BE2C (cell line): ENCODE measurements around the gene TNFRSF13B.

Experiments used
- DNase-seq: peaks from one replicate; pipeline ENCODE4 v3.0.0-alpha.2; 2020
- H3K27me3 ChIP-seq: fragments of 250-450 bp; sonication (Bioruptor Pico); 2 replicates; pipeline ENCODE4 v1.5.1; 2020; ENCODE audit warnings: mild to moderate bottlenecking
- H3K36me3 ChIP-seq: fragments of 250-450 bp; sonication (Bioruptor Pico); 2 replicates; pipeline ENCODE4 v1.5.1; 2020; ENCODE audit warnings: mild to moderate bottlenecking
- H3K4me1 ChIP-seq: fragments of 250-450 bp; sonication (Bioruptor Pico); 2 replicates; pipeline ENCODE4 v1.5.1; 2020
- H3K4me3 ChIP-seq: 2 replicates; pipeline ENCODE4 v1.5.1; 2011; ENCODE audit warnings: low read depth, low read length
- H3K9me3 ChIP-seq: fragments of 250-450 bp; sonication (Bioruptor Pico); 2 replicates; pipeline ENCODE4 v1.5.1; 2020
- TF ChIP-seq, protein P1 (sequence below): IDR thresholded peaks from 2 replicates; pipeline ENCODE4 v1.5.1; 2012; ENCODE audit warnings: mild to moderate bottlenecking, low read depth, low read length

Gene TNFRSF13B

DNA sequence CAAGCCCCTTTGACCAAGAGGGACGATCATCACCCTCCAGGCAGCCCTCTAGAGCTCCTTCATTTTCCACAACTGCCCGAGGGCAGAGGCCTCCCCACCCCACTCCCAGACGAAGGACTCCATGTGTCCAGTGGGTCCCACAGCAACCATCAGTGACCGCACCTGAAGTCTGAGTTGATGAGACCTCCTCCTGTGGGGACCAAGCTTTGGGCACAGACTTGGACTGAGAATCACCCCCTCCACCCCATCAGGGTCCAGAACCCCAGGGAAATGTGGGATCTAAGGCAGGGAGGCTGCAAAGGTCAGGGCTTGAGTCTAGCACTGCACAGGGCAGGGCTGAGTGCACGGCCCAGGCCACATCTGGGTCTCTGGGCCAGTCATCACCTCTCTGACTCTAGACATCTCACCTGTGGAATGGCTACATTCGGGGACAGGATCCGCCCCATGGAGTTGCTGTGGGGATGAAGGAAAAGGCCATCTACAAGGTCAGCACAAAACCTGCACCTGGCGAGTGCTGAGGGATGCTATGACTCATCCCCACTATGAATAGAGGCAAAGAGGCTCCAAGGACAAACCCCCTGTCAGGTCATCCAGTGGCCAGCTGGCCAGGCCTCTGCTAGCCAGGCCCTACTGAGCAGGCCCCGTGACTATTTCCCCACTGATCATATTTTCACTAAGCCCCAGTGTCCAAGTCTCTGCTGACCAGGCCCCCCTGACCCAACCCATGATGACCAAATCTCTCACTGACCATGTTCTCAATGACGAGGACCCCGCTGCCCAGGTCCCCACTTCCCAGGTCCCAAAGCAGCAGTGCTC is 38.4 kb downstream of the TNFRSF13B start:
- Histone ChIP-seq H3K27me3 (no peaks in the 10 kb centered on the region), H3K36me3 (no peaks in the 10 kb centered on the region), H3K4me3 (no peak overlapping the region), H3K9me3 (no peaks in the 10 kb centered on the region), H3K4me1 (no peaks in the 10 kb centered on the region)
- TF ChIP-seq, protein P1, sequence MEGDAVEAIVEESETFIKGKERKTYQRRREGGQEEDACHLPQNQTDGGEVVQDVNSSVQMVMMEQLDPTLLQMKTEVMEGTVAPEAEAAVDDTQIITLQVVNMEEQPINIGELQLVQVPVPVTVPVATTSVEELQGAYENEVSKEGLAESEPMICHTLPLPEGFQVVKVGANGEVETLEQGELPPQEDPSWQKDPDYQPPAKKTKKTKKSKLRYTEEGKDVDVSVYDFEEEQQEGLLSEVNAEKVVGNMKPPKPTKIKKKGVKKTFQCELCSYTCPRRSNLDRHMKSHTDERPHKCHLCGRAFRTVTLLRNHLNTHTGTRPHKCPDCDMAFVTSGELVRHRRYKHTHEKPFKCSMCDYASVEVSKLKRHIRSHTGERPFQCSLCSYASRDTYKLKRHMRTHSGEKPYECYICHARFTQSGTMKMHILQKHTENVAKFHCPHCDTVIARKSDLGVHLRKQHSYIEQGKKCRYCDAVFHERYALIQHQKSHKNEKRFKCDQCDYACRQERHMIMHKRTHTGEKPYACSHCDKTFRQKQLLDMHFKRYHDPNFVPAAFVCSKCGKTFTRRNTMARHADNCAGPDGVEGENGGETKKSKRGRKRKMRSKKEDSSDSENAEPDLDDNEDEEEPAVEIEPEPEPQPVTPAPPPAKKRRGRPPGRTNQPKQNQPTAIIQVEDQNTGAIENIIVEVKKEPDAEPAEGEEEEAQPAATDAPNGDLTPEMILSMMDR: no peak
- DNase-seq: no peak

DNA sequence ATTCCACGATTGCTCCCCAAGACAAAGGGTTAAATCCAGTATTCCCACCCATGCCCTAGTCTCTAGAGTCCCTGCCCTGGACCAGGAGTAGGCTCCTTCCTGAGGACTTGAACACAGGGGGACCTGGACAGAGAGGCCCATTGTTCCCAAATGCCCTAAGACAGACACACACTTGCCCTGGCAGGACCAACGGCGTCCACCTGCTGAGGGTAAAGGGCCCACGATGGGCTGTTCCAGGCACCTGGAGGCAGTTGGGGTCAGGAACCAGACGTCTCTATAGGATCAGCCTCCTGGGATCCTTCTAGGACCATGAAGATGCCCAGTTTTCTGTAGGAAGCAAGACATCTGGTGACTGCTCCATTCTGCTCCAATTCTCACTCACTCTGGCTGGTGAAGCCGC is 39.3 kb downstream of the TNFRSF13B start:
- no peak for DNase-seq
- Histone ChIP-seq H3K4me3 (no peak overlapping the region), H3K27me3 (no peaks in the 10 kb centered on the region), H3K9me3 (no peaks in the 10 kb centered on the region), H3K36me3 (no peaks in the 10 kb centered on the region), H3K4me1 (no peaks in the 10 kb centered on the region)
- TF ChIP-seq, protein P1: no peak

DNA sequence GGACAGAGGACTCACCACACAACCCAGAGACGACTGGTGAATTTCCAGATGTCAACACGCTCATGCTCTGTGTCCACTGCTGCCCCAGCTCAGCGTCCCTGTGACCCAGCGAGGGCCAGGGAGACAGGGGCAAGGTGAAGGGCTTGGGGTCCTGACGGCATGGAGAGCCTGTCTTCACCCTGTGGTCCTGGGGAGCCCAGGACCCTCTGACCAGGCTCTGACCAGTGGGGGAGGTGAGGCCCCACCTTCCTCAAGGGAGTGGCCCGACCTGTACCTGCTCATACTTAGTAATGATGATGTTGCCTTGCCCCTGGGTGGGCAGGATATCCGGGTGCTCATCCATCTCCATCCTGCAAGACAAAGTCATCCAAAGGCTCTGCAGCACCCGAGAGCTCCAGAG is 39.8 kb downstream of the TNFRSF13B start:
- H3K4me1 ChIP-seq: no peaks in the 10 kb centered on the region
- no peaks in the 10 kb centered on the region for H3K27me3 ChIP-seq
- TF ChIP-seq, protein P1: no peak
- no peak overlapping the region for H3K4me3 ChIP-seq
- no peaks in the 10 kb centered on the region for H3K9me3 ChIP-seq
- DNase-seq: no peak
- H3K36me3 ChIP-seq: no peaks in the 10 kb centered on the region

DNA sequence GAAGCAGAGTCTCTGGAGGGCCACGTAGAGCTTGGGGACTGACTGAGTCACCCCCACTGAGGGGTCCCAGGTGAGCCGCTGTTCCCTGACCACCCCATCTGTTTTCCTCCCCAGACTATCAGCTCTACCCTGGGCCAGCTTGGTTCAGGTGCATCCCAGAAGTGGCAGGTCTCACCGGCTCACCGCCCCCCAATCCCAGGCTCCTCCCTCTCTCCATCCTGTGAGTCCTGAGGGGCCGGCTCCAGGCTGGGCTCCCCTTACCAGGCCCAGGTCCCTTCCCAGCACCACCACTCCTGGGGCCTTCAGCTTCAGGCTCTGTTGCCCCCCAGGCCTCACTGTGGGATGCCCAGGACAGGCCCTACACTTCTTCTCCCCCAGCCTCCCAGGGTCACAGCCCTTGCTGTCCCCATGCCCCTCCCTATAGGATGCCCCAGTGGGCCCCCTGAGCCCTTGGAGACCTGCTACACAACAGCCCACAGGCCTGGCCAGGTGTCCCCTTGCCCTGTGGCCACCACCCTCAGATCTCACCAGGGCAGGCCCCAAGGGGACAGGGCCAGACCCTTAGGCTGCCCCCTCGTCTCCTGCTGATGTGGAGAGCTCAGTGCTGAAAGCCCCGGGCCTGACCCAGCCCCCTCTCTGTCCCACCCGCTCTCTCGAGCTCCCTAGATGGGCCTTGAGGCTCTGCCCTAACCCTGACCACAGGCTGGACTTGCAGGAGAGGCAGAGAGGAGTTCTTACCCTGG is 40.4 kb downstream of the TNFRSF13B start:
- TF ChIP-seq, protein P1: no peak
- H3K4me3 ChIP-seq: no peak overlapping the region
- H3K36me3 ChIP-seq: no peaks in the 10 kb centered on the region
- H3K27me3 ChIP-seq: no peaks in the 10 kb centered on the region
- no peak for DNase-seq
- no peaks in the 10 kb centered on the region for H3K9me3 ChIP-seq
- no peaks in the 10 kb centered on the region for H3K4me1 ChIP-seq

DNA sequence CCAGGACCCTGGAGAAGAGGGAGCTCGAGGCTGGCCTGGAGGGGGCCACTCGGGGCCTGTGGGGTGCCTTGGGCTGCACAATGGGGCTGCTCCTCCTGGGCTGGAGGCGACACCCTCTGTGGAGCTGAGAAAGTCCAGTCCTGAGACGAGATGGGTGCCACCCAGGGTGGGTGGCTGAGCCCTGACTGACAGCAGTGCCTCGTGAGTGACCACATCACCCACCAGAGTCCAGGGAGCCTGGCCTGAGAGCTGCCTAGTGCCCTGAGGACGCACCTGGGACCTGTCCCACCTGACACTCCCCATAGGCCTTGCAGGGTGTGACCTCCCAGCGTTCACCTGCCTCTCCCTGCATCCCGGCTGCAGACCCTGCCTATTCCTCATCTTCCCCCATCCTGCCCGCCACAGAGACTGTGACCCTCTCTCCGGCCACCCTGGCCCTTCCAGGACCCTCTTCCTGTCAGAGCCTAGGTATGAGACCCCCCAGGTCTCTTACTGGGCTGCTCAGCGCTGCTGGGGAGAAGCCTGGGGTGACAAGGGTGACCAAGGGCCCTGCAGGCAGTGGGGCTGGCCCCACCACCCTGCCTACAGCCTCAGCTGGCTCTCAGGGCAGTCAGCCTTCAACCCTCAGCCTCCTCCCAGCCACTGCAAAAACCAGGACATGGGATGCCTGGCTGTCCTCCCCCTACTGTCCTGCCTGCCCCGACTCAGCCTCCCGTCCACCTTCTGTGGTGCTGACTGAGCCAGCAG is 41.2 kb downstream of the TNFRSF13B start:
- Histone ChIP-seq H3K9me3 (no peaks in the 10 kb centered on the region), H3K36me3 (no peaks in the 10 kb centered on the region), H3K4me3 (no peak overlapping the region), H3K4me1 (no peaks in the 10 kb centered on the region), H3K27me3 (no peaks in the 10 kb centered on the region)
- TF ChIP-seq, protein P1: no peak
- no peak for DNase-seq
